AG04449 (cell line): Measurements from ENCODE around the gene AP3S2.

Experiments
- CTCF ChIA-PET: fragments of 350-600 bp; formaldehyde crosslinking; extraction: SDS; loops from one replicate; lab custom pipeline; 2021; ENCODE audit warnings: antibody characterized with exemption; lab: Yijun Ruan, JAX
- POLR2A ChIA-PET: fragments of 400-600, 350-600 bp; formaldehyde crosslinking; extraction: SDS; loops from one replicate; lab custom pipeline; 2020; ENCODE audit warnings: antibody characterized with exemption, inconsistent platforms; lab: Yijun Ruan, JAX
- DNase-seq: peaks from one replicate; pipeline ENCODE4 v3.0.0-alpha.2; 2010; ENCODE audit warnings: low read depth, low spot score
- H3K4me3 ChIP-seq: 2 replicates; pipeline ENCODE4 v1.5.1; 2011; ENCODE audit warnings: low read depth, mild to moderate bottlenecking, control low read depth, low read length
- CTCF ChIP-seq: IDR thresholded peaks from one replicate; pipeline ENCODE4 v1.5.1; 2011; ENCODE audit warnings: mild to moderate bottlenecking, moderate library complexity, low read length, control low read depth, inconsistent platforms; ENCODE audit not compliant: insufficient read depth; ENCODE audit errors: missing control alignments

AP3S2 gene

GRCh38 chr15:89932880-89933279, 39.1 kb upstream of the AP3S2 start:
- DNase-seq = no peak
- H3K4me3 ChIP-seq = no peak overlapping the region
- ChIA-PET POLR2A (no interaction called here), CTCF (interaction anchor here (0.7 to 1.0 kb wide), 2 partner anchors 39 to 139 kb away, joined by 3 read pairs; no protein-coding TSS in a partner anchor)
- no peak for TF ChIP-seq CTCF

- no peak for DNase-seq
- no peak for TF ChIP-seq CTCF
- H3K4me3 ChIP-seq = no peak overlapping the region
- ChIA-PET CTCF (no interaction called here), POLR2A (no interaction called here)
Observed at GRCh38 chr15:89928421-89928820, 34.6 kb upstream of the AP3S2 start.

- ChIA-PET CTCF (no interaction called here), POLR2A (no interaction called here)
- DNase-seq = no peak
- no peak overlapping the region for H3K4me3 ChIP-seq
- TF ChIP-seq CTCF = no peak
Observed at GRCh38 chr15:89926158-89926557, 32.4 kb upstream of the AP3S2 start.

- H3K4me3 ChIP-seq = no peak overlapping the region
- CTCF ChIA-PET = interaction anchor here (1.2 kb wide), 1 partner anchor 30 kb away, joined by 3 read pairs; no protein-coding TSS in a partner anchor
- TF ChIP-seq CTCF = no peak
- POLR2A ChIA-PET = interaction anchor here (0.6 to 1.2 kb wide), 3 partner anchors 24 to 185 kb away, joined by 3 to 4 read pairs (median 4); partner anchors contain the start of genes AP3S2 and IDH2
- DNase-seq = no peak
Observed at GRCh38 chr15:89917442-89918101, 23.8 kb upstream of the AP3S2 start.

- no peak overlapping the region for H3K4me3 ChIP-seq
- no peak for DNase-seq
- POLR2A ChIA-PET = no interaction called here
- no peak for TF ChIP-seq CTCF
- CTCF ChIA-PET = no interaction called here
Observed at GRCh38 chr15:89916660-89917059, 22.9 kb upstream of the AP3S2 start.

- no peak for DNase-seq
- ChIA-PET CTCF (interaction anchor here (0.7 to 2.8 kb wide), 8 partner anchors 19 to 172 kb away, joined by 3 to 15 read pairs (median 6); no protein-coding TSS in a partner anchor), POLR2A (interaction anchor here (1.1 to 1.6 kb wide), 2 partner anchors 15 to 19 kb away, joined by 3 to 7 read pairs; partner anchors contain the start of gene AP3S2)
- TF ChIP-seq CTCF = no peak
- peak within 1 kb of the TSS; percentile 71 for H3K4me3 ChIP-seq
Observed at GRCh38 chr15:89912674-89913396, 19.0 kb upstream of the AP3S2 start, which contains the start of gene ARPIN. ARPIN (minus strand) TSS chr15:89912952; CDS start chr15:89912835, 117 bp downstream.
